Measurements from ENCODE around the gene PTP4A2.

The PTP4A2 gene

GRCh38 chr1:31859719-31860118, 78.4 kb downstream of the PTP4A2 start:
- H3K4me3 ChIP-seq (ENCODE audit: low read depth, low read length): no peak overlapping the region
- TF ChIP-seq MYC (IDR thresholded peaks at IDR 0.05; ENCODE audit: low read depth, low read length) (no peak), POLR2A (IDR thresholded peaks at IDR 0.05; ENCODE audit: extremely low read depth, insufficient read length) (no peak)
- DNase-seq (ENCODE audit: low read depth): no peak

- no peak overlapping the region for H3K4me3 ChIP-seq (ENCODE audit: low read depth, low read length)
- DNase-seq (ENCODE audit: low read depth): no peak
- no peak for TF ChIP-seq MAX (IDR thresholded peaks at IDR 0.05; ENCODE audit: low read depth, low read length)
- no peak for TF ChIP-seq CTCF (IDR thresholded peaks at IDR 0.05; ENCODE audit: low read depth, low read length)
- no peak for TF ChIP-seq POLR2A (IDR thresholded peaks at IDR 0.05; ENCODE audit: extremely low read depth, insufficient read length)
- no peak for TF ChIP-seq MYC (IDR thresholded peaks at IDR 0.05; ENCODE audit: low read depth, low read length)
These were observed 79.1 kb downstream of the PTP4A2 start for GRCh38 chr1:31859044-31859443.

- no peak for DNase-seq (ENCODE audit: low read depth)
- TF ChIP-seq MYC (IDR thresholded peaks at IDR 0.05; ENCODE audit: low read depth, low read length) (no peak), POLR2A (IDR thresholded peaks at IDR 0.05; ENCODE audit: extremely low read depth, insufficient read length) (no peak), CTCF (IDR thresholded peaks at IDR 0.05; ENCODE audit: low read depth, low read length) (no peak), MAX (IDR thresholded peaks at IDR 0.05; ENCODE audit: low read depth, low read length) (no peak)
- H3K4me3 ChIP-seq (ENCODE audit: low read depth, low read length): no peak overlapping the region
These were observed 80.3 kb downstream of the PTP4A2 start for GRCh38 chr1:31857863-31858262.
